HG02763 (cell line): ENCODE data around the gene ASPG.

Experiments used
- ATAC-seq: cut with Tn5 transposase; IDR thresholded peaks from one replicate; pipeline ENCODE4 v1.9.1; 2021; ENCODE audit warnings: mild to moderate bottlenecking, moderate library complexity; ENCODE audit not compliant: unreplicated experiment

ASPG gene

GRCh38 chr14:104158827-104159798 lies 73.6 kb downstream of the ASPG start:
- ATAC-seq: no peak

- ATAC-seq: no peak
Observed at GRCh38 chr14:104159990-104160389, 74.5 kb downstream of the ASPG start.

- no peak for ATAC-seq
Observed at GRCh38 chr14:104161602-104162367, 76.3 kb downstream of the ASPG start.

GRCh38 chr14:104162495-104162894 lies 77.0 kb downstream of the ASPG start:
- no peak for ATAC-seq

- no peak for ATAC-seq
Observed at GRCh38 chr14:104163541-104163940, 78.0 kb downstream of the ASPG start.

DNA sequence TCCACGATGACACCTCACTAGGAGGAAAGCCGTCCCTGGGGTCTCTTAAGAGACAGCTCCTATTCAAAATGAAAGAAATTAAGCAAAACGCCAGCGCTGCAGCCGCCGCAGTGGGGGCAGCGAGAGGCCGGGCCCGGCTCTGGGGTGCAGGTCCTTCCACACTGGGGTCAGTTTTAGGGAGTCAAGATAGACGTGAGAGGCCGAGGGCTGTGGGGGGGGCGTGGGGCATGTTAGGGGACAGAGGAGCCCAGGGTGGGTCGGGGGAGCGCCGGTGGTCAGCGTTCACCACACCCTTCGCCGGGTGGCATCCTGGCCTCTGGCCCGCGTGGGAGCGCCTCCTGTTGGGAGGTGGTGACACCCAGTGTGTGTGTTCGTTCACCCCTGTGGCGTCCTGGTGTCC lies 78.5 kb downstream of the ASPG start:
- no peak for ATAC-seq

DNA sequence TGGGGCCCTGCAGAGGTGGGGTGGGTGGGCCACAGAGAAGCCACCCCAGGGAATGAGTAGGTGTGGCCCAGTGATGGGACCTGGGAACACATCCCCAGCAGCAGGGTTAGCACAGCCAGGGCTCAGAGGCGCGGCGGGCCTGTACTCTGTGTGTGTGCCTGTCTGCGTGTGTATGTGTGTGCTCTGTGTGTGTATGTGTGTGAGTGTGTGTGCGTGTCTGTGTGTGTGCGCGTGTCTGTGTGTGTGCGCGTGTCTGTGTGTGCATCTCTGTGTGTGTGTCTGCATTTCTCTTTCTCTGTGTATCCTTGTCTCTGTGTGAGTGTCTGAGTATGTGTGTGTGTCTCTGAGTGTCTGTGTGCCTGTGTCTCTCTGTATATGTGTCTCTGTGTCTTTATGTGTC lies 79.0 kb downstream of the ASPG start:
- ATAC-seq: no peak
